WTC11 (cell line): ENCODE data around the gene APPBP2. TPM values are rescaled to one million over a fixed set of nuclear protein-coding genes. Genes with fewer than 3 reads are reported as not detected.

Source experiments
- AR ChIP-seq: fragments of 250-450 bp; sonication (Bioruptor Pico); IDR thresholded peaks from 2 replicates; pipeline ENCODE4 v1.9.0; 2021; ENCODE audit warnings: mild to moderate bottlenecking
- ARID4B ChIP-seq: sonication (generic); formaldehyde crosslinking; IDR thresholded peaks from 2 replicates; pipeline ENCODE4 v1.8.0; 2023; ENCODE audit warnings: missing genetic modification reagents, mild to moderate bottlenecking, borderline replicate concordance
- ATF2 ChIP-seq: sonication (generic); formaldehyde crosslinking; IDR thresholded peaks from 2 replicates; pipeline ENCODE4 v1.8.1; 2022; ENCODE audit warnings: low read depth, missing genetic modification reagents, borderline replicate concordance
- CREM ChIP-seq: sonication (generic); formaldehyde crosslinking; IDR thresholded peaks from 2 replicates; pipeline ENCODE4 v1.8.1; 2022; ENCODE audit warnings: mild to moderate bottlenecking, missing genetic modification reagents, moderate library complexity
- E2F5 ChIP-seq: sonication (generic); formaldehyde crosslinking; IDR thresholded peaks from 2 replicates; pipeline ENCODE4 v1.8.1; 2022; ENCODE audit warnings: mild to moderate bottlenecking, moderate library complexity, missing genetic modification reagents
- ELF4 ChIP-seq: sonication (generic); formaldehyde crosslinking; IDR thresholded peaks from 2 replicates; pipeline ENCODE4 v1.8.1; 2022; ENCODE audit warnings: low read depth, mild to moderate bottlenecking, moderate library complexity, missing genetic modification reagents
- ERG ChIP-seq: fragments of 250-450 bp; sonication (Bioruptor Pico); IDR thresholded peaks from 2 replicates; pipeline ENCODE4 v1.8.0; 2021; ENCODE audit warnings: mild to moderate bottlenecking
- ETV6 ChIP-seq: sonication (generic); formaldehyde crosslinking; IDR thresholded peaks from 2 replicates; pipeline ENCODE4 v1.8.1; 2022; ENCODE audit warnings: mild to moderate bottlenecking, missing genetic modification reagents
- FOXK1 ChIP-seq: sonication (generic); formaldehyde crosslinking; IDR thresholded peaks from 2 replicates; pipeline ENCODE4 v1.8.0; 2022; ENCODE audit warnings: mild to moderate bottlenecking, moderate library complexity, missing genetic modification reagents
- GABPB1 ChIP-seq: sonication (generic); formaldehyde crosslinking; IDR thresholded peaks from 2 replicates; pipeline ENCODE4 v1.8.1; 2023; ENCODE audit warnings: mild to moderate bottlenecking, missing genetic modification reagents
- GRHL2 ChIP-seq: fragments of 250-450 bp; sonication (Bioruptor Pico); IDR thresholded peaks from 2 replicates; pipeline ENCODE4 v1.8.0; 2022; ENCODE audit warnings: mild to moderate bottlenecking, moderate library complexity; ENCODE audit not compliant: insufficient replicate concordance, severe bottlenecking
- IRF1 ChIP-seq: sonication (generic); formaldehyde crosslinking; IDR thresholded peaks from 2 replicates; pipeline ENCODE4 v1.8.0; 2023; ENCODE audit warnings: missing genetic modification reagents
- NFE2L1 ChIP-seq: sonication (generic); formaldehyde crosslinking; IDR thresholded peaks from 2 replicates; pipeline ENCODE4 v1.8.1; 2023; ENCODE audit warnings: missing genetic modification reagents
- NR1H2 ChIP-seq: sonication (generic); formaldehyde crosslinking; IDR thresholded peaks from 2 replicates; pipeline ENCODE4 v1.9.0; 2021; ENCODE audit warnings: mild to moderate bottlenecking, moderate library complexity, missing genetic modification reagents
- NR2C2 ChIP-seq: sonication (generic); formaldehyde crosslinking; IDR thresholded peaks from 2 replicates; pipeline ENCODE4 v1.8.0; 2022; ENCODE audit warnings: mild to moderate bottlenecking, missing genetic modification reagents
- PRDM15 ChIP-seq: sonication (generic); formaldehyde crosslinking; IDR thresholded peaks from 2 replicates; pipeline ENCODE4 v1.8.0; 2022; ENCODE audit warnings: missing genetic modification reagents
- PRRX2 ChIP-seq: fragments of 250-450 bp; sonication (Bioruptor Pico); IDR thresholded peaks from 2 replicates; pipeline ENCODE4 v1.8.0; 2021; ENCODE audit warnings: mild to moderate bottlenecking
- SMAD3 ChIP-seq: sonication (generic); formaldehyde crosslinking; IDR thresholded peaks from 2 replicates; pipeline ENCODE4 v1.8.0; 2022; ENCODE audit warnings: missing genetic modification reagents, mild to moderate bottlenecking, borderline replicate concordance
- TEAD1 ChIP-seq: sonication (generic); formaldehyde crosslinking; IDR thresholded peaks from 2 replicates; pipeline ENCODE4 v1.8.0; 2022; ENCODE audit warnings: mild to moderate bottlenecking, missing genetic modification reagents
- ZBTB21 ChIP-seq: sonication (generic); formaldehyde crosslinking; IDR thresholded peaks from 2 replicates; pipeline ENCODE4 v1.8.1; 2023; ENCODE audit warnings: mild to moderate bottlenecking, missing genetic modification reagents, borderline replicate concordance
- ZNF232 ChIP-seq: sonication (generic); formaldehyde crosslinking; IDR thresholded peaks from 2 replicates; pipeline ENCODE4 v1.8.0; 2022; ENCODE audit warnings: mild to moderate bottlenecking, missing genetic modification reagents
- total RNA-seq: library from RNA; stranded (reverse); gene quantifications from 3 replicates; pipeline ENCODE4 v1.2.3, GENCODE V29; 2021

APPBP2 gene
- total RNA-seq, 1 experiment from 2014 or later, result 15.3 TPM

GRCh38 chr17:60525685-60526514 is at the start of gene APPBP2 (continued):
- TF ChIP-seq PRDM15 (CRISPR knock-in tag) (peak; percentile 77), NR1H2 (CRISPR knock-in tag) (no peak), ELF4 (CRISPR knock-in tag) (no peak), IRF1 (CRISPR knock-in tag) (no peak), TEAD1 (peak; percentile 86), AR (CRISPR knock-in tag) (no peak), NR2C2 (CRISPR knock-in tag) (no peak), FOXK1 (CRISPR knock-in tag) (no peak; the same call in 1 of the 2 replicates), ERG (no peak), ZNF232 (CRISPR knock-in tag) (no peak), ATF2 (no peak), GABPB1 (CRISPR knock-in tag) (peak; percentile 79), E2F5 (CRISPR knock-in tag) (no peak), SMAD3 (no peak), CREM (CRISPR knock-in tag) (peak; percentile 82), GRHL2 (no peak), PRRX2 (CRISPR knock-in tag) (no peak), NFE2L1 (CRISPR knock-in tag) (0 out of 2 replicates have a peak, but pooled peaks have one; percentile 18), ETV6 (CRISPR knock-in tag) (peak; percentile 92; the same call in 1 of the 2 replicates), ZBTB21 (no peak), ARID4B (CRISPR knock-in tag) (peak; percentile 37; the same call in 1 of the 2 replicates)
